ENCODE measurements around the gene DENND1A.

DENND1A gene

DNA sequence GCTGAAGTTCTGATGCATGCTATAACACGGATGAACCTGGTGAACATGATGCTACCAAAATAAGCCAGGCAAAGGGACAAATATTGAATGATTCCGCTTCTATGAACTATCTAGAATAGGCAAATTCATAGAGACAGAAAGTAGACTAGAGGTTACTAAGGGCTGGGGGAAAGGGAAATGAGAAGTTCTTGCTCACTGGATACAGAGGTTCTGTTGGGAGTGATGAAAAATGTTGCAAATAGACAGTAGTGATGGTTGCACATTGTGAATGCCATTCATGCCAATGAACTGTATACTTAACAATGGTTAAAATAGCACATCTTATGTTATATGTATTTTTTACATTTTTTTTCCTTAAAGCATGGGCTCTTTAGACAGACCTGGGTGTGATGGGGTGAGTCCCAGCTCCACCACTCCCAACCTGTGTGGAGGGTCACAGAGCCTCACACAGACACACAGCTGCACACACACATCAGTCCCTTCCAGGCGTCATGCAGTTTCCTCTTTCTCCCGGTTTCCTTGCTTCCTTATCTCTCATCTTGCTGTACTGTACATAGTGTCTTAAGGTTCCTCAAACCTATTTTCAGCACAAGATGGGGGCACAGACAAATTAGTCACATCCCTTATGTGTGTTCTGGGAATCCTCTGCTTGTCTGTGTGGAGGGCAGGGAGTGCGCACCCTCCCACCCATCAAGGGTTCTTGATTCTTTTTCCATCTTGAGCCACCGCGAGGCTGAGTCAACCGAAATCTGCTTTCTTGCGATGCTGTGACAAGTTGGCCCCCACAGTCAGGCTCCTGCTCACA lies 381.0 kb downstream of the DENND1A start:
- in situ Hi-C loops (cut with HindIII; ENCODE audit: low sequenced_read_pairs), result no loop called here

DNA sequence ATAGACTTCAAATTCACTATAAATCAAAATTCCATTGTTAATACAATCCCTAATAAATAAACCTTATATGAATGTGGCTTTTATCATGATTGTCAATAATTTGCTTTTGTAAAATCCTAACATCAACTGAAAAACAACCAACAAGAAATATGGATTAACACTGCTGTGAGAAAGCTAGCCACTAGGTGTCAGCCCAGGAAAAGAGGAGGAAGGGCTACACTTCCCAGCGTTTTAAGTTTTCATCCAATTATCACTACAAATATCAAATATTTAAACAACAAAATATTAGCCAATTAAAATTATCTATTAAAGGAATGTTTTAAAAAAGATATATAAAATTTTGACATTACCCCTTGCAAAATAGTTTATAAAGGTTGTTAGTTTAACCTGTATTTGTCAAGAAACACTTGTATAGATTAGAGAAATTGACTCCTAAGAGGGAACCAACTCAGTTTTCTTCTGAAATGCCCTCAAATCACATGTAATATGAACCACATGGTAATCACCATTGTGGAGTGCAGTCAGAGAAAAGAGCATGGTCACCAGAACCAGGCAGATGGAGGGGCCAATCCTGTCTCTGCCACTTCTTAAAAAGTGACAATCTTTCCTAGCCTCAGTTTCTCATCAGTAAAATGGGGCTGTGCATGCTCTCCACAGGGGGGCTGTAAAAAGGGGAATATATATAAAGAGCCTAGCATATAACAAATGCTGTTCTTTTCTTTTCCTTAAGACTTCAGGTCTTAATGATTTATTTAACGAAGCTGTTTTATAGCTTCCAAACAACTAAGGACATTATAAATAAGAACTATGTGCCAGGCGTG lies 385.7 kb downstream of the DENND1A start:
- in situ Hi-C loops (cut with HindIII; ENCODE audit: low sequenced_read_pairs), result no loop called here

DNA sequence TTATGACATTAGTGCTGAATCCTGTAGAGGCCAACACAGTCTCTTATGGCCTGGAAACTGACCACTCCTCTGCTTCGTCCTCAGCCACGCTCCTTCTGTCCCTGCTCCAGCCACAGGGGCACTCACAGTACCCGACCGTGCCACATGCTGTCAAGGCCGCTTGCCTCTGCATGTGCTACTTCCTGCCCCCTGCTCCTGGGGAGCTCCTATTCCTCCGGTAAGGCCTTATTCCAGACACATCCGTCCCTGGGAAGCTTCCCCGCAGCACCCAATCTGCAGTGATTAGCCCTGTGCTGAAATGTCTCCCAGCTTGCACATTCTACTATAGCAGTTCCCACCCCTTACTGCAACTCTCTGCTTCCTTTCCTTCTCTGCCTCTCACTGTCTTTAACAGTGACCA lies 386.4 kb downstream of the DENND1A start:
- in situ Hi-C loops (cut with HindIII; ENCODE audit: low sequenced_read_pairs), result no loop called here

- in situ Hi-C loops (cut with HindIII; ENCODE audit: low sequenced_read_pairs), result no loop called here
Measured at GRCh38 chr9:123542435-123543225, 387.3 kb downstream of the DENND1A start.

GRCh38 chr9:123541411-123541810 lies 388.5 kb downstream of the DENND1A start:
- in situ Hi-C loops (cut with HindIII; ENCODE audit: low sequenced_read_pairs), result no loop called here

DNA sequence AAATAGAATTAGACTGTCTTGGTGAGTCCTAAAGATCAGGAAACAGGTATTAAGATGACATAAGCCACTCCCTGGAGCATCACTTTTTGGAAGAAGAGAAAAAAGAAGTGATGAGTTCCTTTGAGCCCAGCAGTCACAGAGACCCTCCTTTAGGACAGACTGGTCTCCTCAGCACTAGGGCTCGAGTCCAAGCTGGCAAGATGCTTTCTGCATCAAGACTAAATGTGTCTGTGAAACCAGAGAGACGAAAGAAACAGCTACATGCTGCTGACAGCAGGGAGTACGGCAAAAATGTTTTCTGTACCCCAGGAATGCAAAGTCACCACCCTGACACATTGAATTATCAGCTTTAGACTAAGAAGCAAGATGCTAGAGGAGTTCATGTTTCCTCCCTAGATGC lies 389.5 kb downstream of the DENND1A start:
- in situ Hi-C loops (cut with HindIII; ENCODE audit: low sequenced_read_pairs), result no loop called here

DNA sequence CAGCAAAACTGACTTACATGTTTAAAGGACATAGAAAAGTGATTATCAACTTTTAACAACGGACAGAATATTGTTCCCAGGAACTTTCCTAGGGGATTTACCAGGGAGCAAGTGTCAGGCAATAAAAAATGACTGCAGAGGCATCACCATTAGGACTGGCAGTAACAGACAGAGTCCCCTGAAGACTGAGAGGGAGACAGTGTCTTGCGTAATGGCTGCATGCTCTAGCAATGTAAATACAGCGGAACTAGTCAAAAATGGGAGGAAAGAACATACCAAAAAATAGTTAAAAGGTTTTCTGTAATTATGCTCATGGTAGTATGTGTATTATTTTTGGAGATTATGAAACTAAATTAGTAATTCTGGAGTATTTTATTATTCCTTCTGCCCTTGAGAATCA lies 392.1 kb downstream of the DENND1A start:
- in situ Hi-C loops (cut with HindIII; ENCODE audit: low sequenced_read_pairs), result no loop called here

GRCh38 chr9:123536455-123536868 lies 393.5 kb downstream of the DENND1A start:
- in situ Hi-C loops (cut with HindIII; ENCODE audit: low sequenced_read_pairs), result no loop called here

DNA sequence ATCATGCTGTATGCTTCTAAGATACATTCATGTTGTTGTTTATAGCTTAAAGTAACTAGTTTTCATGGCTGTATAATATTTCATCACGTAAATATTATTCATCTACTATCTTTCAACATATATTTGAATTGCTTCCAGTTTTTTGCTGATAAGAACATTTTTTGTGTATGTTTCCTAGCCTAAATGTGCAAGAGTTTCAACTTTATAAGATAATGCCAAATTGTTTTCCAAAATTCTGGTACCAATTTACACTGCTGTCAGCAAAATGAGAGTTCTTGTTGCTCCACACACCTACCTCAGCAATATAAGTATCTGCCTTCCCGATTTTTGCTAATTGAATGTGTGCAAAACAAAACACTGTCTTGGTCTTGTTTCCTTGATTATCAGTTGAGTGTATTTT lies 395.6 kb downstream of the DENND1A start:
- in situ Hi-C loops (cut with HindIII; ENCODE audit: low sequenced_read_pairs), result no loop called here

- in situ Hi-C loops (cut with HindIII; ENCODE audit: low sequenced_read_pairs), result no loop called here
Measured at GRCh38 chr9:123530244-123530643, 399.7 kb downstream of the DENND1A start.

DNA sequence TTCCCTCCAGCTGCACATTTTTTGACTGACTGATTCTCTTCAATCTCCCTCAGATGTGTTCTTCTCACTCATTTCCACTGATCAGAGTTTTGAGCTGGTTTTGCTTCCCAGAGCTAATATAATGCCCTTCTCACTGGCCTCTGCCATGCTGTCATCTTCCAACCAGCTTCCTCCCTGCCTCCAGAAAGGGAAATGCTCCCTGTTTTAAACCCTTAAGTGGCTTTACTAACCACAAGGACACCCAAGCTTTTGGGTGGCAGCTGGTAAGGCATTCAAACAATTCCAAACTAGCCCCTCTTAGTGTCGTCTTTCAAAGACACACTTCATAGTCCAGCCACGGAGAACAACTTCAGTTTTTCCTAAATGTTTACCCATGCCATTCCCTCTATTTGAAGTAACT lies 401.4 kb downstream of the DENND1A start:
- in situ Hi-C loops (cut with HindIII; ENCODE audit: low sequenced_read_pairs), result no loop called here

DNA sequence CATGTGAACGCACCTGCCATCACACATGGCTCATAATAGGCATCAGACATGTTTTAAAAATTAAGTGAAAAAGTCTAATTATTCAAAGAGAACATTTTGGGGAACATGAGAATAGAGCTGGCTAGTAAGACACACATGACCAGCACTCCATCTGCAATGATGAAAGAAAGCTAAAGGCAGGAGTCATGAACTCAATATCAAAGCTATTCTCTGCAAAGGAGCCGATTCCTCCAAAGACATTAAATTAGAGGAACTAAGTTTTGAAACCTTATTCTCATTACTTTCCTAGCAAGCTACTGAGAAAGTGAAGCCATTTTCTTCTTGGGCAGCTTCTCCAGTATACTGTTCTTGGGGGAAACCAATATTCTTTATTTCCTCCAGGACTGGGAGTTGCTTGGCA lies 401.9 kb downstream of the DENND1A start:
- in situ Hi-C loops (cut with HindIII; ENCODE audit: low sequenced_read_pairs), result no loop called here

- in situ Hi-C loops (cut with HindIII; ENCODE audit: low sequenced_read_pairs), result no loop called here
Measured at GRCh38 chr9:123525957-123526356, 404.0 kb downstream of the DENND1A start.

GRCh38 chr9:123525424-123525823 lies 404.5 kb downstream of the DENND1A start:
- in situ Hi-C loops (cut with HindIII; ENCODE audit: low sequenced_read_pairs), result no loop called here

DNA sequence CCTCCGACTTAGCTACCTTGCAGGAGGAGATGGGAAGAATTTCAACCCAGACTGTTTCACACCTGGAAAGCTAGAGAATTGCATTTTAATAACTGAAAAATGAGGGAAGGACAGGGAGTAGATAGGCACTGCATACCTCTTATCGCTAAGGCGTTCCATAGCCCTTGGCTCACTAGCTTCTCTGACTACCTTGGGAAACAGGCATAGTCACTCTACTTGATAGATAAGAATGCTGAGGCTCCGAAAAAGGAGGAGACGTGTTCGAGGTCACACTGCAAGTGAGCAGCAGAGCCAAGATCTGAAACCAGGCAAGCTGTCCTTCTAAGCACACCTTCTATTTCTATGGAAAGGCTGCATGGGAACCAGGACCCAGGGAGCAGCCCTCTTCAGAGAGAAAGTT lies 405.1 kb downstream of the DENND1A start:
- in situ Hi-C loops (cut with HindIII; ENCODE audit: low sequenced_read_pairs), result no loop called here

- in situ Hi-C loops (cut with HindIII; ENCODE audit: low sequenced_read_pairs), result no loop called here
Measured at GRCh38 chr9:123523845-123524244, 406.1 kb downstream of the DENND1A start.

DNA sequence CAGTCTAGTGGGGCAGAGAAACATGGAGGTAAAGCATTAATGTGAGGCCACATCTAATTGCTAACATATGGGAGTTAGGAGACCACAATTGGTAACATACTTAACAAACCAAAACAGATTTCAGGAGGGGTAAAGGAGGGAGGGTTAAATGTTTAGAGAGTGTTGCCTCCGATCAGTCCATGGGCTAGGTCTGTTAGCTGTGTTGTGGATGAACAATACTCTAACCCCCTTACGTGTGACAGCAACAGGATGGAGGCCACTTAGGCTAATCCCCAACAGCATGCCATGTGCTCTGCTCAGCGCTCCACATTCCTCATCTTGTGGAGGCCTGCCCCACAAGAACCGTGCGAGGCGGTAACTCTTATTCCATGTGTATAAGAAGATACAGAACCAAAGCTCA lies 406.9 kb downstream of the DENND1A start:
- in situ Hi-C loops (cut with HindIII; ENCODE audit: low sequenced_read_pairs), result no loop called here

- in situ Hi-C loops (cut with HindIII; ENCODE audit: low sequenced_read_pairs), result no loop called here
Measured at GRCh38 chr9:123522251-123522650, 407.7 kb downstream of the DENND1A start.

- in situ Hi-C loops (cut with HindIII; ENCODE audit: low sequenced_read_pairs), result no loop called here
Measured at GRCh38 chr9:123518338-123518737, 411.6 kb downstream of the DENND1A start.

DNA sequence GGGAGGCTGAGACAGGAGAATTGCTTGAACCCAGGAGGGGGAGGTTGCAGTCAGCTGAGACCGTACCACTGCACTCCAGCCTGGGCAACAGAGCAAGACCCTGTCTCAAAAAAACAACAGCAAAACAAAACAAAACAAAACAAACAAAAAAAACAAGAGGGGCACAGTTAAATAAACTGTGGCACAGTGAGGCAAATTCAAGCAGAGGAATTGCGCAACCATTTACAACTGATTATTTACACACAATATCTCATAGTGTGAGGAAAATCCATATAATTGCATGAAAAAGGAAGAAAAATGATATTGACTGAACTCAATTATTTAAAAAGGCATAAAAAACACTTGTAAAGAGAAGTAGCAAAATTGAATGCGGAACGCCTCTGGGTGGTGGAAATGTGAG lies 412.4 kb downstream of the DENND1A start:
- in situ Hi-C loops (cut with HindIII; ENCODE audit: low sequenced_read_pairs), result no loop called here

DNA sequence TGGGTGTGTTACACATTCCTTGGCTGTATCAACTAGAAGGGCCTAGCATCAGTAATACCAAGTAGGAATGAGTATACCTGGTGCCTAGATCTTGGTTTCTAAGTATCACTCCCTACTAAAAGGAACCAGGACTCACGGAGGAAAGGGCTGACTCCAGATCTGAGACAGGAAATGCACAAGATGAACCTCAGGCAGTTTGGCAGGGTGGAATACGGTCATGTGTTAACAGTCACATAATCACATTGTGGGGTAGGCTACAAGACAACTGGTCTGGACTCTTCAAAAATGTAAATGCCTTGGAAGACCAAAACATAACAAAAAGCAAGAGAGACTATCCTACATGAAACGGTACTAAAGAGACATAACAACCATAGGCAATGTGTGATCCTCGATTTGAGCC lies 415.2 kb downstream of the DENND1A start:
- in situ Hi-C loops (cut with HindIII; ENCODE audit: low sequenced_read_pairs), result no loop called here

All from DLD1 (cell line).